Neural crest cell (in vitro differentiated cells): ENCODE results near the gene JSRP1. TPM values are rescaled to one million over a fixed set of nuclear protein-coding genes. Genes with fewer than 3 reads are reported as not detected.

Experiments
- DNase-seq: peaks from one replicate; pipeline ENCODE4 v3.0.0; 2021; ENCODE audit warnings: low read depth, mixed read lengths, low spot score
- H3K27ac Mint-ChIP-seq: one replicate; pipeline ENCODE4 v1.8.0; 2021; ENCODE audit warnings: mild to moderate bottlenecking, mixed read lengths; ENCODE audit not compliant: unreplicated experiment
- H3K27me3 Mint-ChIP-seq: 2 replicates; pipeline ENCODE4 v1.8.0; 2021; ENCODE audit warnings: low read depth, mild to moderate bottlenecking, mixed read lengths
- H3K36me3 Mint-ChIP-seq: 2 replicates; pipeline ENCODE4 v1.8.0; 2021; ENCODE audit warnings: low read depth, mild to moderate bottlenecking, mixed read lengths
- H3K4me1 Mint-ChIP-seq: 2 replicates; pipeline ENCODE4 v1.8.0; 2021; ENCODE audit warnings: mixed read lengths
- H3K4me3 Mint-ChIP-seq: one replicate; pipeline ENCODE4 v1.8.0; 2021; ENCODE audit warnings: mild to moderate bottlenecking, mixed read lengths
- H3K9me3 Mint-ChIP-seq: 2 replicates; pipeline ENCODE4 v1.8.0; 2021; ENCODE audit warnings: mixed read lengths
- total RNA-seq: library from RNA; stranded (reverse); gene quantifications from 2 replicates; pipeline ENCODE4 v1.2.1, GENCODE V29; 2021
- TF ChIP-seq, protein P1 (sequence below): fragments of 200-600 bp; sonication (generic); conservative IDR thresholded peaks from 2 replicates; pipeline ENCODE4 v1.5.0; 2021; ENCODE audit warnings: antibody characterized with exemption, mild to moderate bottlenecking

Gene JSRP1
- total RNA-seq, 1 donor from 2014 or later, result 0.40 TPM

DNA sequence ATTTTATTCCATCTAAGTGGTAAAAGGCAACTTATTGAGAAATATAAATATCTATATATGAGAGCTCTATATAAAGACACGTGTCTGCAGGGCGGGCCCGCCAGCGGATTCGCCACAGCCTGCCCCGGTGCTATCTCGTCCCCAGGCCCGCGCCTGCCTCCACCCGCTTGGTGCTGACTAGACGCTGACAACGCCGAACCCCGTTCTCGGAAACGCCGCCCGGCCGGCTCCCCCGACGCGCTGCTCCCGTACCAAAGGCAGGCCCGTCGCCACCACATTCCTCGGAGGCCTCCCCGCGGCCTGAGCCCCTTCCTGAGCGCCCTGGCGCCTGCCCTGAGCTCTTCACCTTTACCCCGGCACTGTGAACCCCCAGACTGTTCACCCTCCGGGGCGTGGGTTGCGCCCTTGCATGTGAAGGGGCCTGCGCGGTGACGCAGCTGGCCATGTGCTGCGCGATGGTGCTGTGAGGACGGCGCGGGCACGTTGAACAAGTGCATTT lies 26.1 kb downstream of the JSRP1 start:
- TF ChIP-seq, protein P1, sequence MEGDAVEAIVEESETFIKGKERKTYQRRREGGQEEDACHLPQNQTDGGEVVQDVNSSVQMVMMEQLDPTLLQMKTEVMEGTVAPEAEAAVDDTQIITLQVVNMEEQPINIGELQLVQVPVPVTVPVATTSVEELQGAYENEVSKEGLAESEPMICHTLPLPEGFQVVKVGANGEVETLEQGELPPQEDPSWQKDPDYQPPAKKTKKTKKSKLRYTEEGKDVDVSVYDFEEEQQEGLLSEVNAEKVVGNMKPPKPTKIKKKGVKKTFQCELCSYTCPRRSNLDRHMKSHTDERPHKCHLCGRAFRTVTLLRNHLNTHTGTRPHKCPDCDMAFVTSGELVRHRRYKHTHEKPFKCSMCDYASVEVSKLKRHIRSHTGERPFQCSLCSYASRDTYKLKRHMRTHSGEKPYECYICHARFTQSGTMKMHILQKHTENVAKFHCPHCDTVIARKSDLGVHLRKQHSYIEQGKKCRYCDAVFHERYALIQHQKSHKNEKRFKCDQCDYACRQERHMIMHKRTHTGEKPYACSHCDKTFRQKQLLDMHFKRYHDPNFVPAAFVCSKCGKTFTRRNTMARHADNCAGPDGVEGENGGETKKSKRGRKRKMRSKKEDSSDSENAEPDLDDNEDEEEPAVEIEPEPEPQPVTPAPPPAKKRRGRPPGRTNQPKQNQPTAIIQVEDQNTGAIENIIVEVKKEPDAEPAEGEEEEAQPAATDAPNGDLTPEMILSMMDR, result no peak
- H3K4me1 Mint-ChIP-seq, result peaks cover 8% of the 10 kb centered on the region
- no peak for DNase-seq
- H3K27ac Mint-ChIP-seq, result no peak overlapping the region
- peak overlapping the region; percentile 84 for H3K4me3 Mint-ChIP-seq
- peaks cover 11% of the 10 kb centered on the region for H3K27me3 Mint-ChIP-seq
- H3K36me3 Mint-ChIP-seq, result peaks cover 7% of the 10 kb centered on the region
- H3K9me3 Mint-ChIP-seq, result no peaks in the 10 kb centered on the region

DNA sequence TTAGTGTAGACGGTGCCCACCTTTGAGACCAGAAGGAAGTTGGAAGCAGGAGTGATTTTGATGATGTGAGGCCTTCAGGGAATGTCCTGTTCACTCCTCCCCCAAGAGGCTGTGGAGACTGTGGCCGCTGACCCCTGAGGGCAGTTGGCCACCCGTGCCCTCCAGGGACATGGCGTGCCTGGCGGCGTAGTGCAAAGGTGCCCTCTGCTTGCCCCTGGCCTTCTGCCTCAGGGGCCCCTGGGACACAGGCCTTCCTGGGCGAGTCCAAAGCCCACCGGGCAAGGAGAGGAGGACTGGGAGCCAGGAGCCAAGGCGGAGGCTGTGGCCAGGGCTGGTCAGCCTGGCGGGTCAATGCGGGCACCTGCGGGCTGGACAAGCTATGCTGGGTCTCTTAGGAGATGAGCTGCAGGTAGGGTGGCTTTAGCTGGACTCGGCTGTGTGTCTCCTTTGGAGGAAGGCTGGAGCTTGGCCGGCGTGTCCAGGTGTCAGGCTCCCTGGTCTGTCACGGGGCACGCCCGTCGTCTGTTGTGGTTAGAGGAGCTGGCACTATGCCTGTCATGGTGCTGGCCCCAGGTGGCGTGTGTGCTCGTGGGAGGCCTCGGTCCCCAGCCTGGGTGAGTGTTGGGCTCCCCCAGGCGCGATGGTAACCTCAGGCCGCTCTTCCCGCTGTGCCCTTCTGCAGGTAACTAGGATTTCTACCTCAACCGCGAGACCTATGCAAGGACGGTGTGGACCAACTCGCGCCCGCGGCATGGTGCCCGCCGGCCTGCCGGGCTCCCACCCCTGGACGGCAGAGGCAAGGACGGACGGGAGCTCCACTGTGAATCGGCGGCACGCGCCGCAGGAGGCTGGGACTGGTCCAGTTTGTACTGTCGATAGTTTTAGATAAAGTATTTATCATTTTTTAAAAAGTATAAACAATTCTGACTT lies 26.8 kb downstream of the JSRP1 start:
- peak overlapping the region; percentile 87 for H3K4me3 Mint-ChIP-seq
- no peaks in the 10 kb centered on the region for H3K9me3 Mint-ChIP-seq
- peaks cover 5% of the 10 kb centered on the region for H3K36me3 Mint-ChIP-seq
- TF ChIP-seq, protein P1, result no peak
- no peak for DNase-seq
- no peak overlapping the region for H3K27ac Mint-ChIP-seq
- H3K4me1 Mint-ChIP-seq, result peaks cover 5% of the 10 kb centered on the region
- peaks cover 11% of the 10 kb centered on the region for H3K27me3 Mint-ChIP-seq

DNA sequence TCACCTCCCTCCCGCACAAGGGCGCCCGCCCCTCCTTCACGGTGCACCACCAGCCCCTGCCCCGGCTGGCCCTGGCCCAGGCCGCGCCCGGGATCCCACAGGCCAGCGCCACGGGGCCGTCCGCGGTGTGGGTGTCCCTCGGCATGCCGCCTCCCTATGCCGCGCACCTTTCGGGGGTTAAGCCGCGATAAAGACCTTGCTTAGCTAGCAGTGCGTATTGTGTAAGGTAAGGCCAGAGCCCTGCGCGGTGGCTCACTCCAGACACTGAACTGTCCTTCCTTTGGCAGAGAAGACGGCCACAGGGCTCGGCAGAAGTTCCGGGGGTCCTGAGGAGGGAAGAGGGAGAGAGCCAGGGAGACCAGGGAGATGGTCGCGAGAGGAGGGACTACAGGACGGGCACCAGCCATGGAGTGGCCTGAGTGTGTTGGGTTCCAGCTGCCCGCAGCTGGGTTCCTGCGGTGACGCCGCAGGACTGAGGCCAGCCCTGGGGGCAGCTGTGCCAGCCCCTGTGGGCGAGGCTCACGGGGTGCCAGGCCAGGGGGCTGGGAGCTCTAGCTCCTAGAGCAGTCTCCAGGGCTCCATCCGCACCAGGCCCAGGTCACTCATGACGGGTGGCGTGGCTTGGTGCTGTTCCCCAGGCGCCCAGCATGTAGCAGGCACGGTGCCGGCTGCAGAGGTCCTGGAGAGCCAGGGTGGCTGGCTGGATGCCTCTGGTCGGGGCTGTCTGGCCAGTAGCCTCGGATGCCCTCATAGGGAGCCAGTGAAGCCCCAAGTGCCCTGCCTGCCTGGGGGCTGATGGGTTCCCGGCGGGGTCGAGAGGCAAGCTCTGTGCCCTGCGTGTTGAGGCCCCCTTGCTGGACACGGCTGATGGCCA lies 27.8 kb downstream of the JSRP1 start:
- Mint-ChIP-seq H3K9me3 (no peaks in the 10 kb centered on the region), H3K27ac (no peak overlapping the region)
- TF ChIP-seq, protein P1, result no peak

DNA sequence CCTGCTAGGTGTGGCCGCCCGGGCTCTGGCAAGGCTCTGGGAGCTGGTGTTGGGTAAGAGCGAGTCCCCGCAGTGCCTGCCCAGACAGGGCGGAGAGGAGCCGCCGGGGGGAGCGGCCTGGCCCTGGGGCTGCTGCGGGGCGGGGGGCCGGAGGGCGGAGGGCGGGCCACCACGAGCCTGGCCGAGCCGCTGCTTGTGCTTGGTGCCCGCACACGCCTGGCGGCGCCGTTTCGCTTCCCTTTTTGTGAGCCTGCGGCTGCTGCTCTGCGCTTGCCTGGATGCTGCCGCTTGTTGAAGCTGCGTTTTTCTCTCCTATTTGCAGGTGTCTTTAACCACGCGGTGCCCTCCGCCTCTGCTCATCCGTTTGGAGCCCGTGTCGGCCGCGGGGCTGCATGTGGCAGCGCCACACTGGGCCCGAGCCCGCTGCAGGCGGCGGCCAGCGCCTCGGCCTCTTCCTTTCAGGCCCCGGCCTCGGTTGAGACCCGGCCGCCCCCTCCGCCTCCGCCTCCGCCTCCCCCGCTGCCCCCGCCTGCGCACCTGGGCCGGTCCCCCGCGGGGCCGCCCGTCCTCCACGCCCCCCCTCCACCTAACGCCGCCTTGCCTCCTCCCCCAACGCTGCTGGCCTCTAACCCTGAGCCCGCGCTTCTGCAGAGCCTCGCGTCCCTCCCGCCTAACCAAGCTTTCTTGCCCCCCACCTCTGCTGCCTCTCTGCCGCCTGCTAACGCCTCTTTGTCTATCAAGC lies 28.6 kb downstream of the JSRP1 start:
- H3K27ac Mint-ChIP-seq, result no peak overlapping the region
- H3K4me1 Mint-ChIP-seq, result no peaks in the 10 kb centered on the region
- peaks cover 10% of the 10 kb centered on the region for H3K27me3 Mint-ChIP-seq
- H3K36me3 Mint-ChIP-seq, result peaks cover 8% of the 10 kb centered on the region
- no peak for DNase-seq
- no peaks in the 10 kb centered on the region for H3K9me3 Mint-ChIP-seq
- H3K4me3 Mint-ChIP-seq, result no peak overlapping the region
- TF ChIP-seq, protein P1, result no peak

More for the DNA sequence above, 27.8 kb downstream of the JSRP1 start:
- Mint-ChIP-seq H3K27me3 (peaks cover 11% of the 10 kb centered on the region), H3K36me3 (peaks cover 8% of the 10 kb centered on the region), H3K4me3 (peak overlapping the region; percentile 87), H3K4me1 (no peaks in the 10 kb centered on the region)
- DNase-seq, result no peak
